ENCODE results near the gene SLC28A3.

SLC28A3 gene

DNA sequence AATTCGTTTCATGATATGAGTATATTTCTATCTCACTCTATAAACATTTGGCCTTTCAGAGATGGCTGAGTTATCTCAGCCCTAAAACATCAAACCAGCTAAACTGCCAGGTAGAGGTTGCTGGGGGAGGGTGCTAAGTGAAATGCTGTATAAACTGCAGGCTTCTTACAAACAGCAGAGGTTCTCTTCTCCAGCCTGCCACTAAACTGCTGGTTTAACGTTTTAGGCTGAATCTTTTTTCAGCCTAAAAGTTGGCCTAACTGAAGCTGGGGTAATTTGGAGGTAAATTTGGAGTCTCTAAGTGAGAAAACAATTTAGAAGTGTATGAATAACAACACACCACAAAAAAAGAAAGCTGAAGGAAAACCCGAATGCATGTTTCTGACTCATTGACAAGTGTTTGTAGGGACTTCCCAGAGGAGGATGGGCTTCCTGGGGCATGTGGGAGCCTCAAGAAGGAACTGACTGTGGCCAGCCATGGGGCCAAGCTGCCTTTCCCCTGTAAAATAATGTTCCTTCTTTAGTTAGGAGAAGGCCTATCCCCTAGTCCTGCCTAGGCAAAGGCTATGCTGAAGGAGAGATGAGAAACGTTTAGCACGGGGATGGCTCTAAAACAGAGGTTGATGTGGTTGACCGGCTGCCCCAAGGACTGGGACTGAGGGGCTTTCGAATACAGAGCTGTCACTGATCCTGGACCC, 44.3 kb downstream of the SLC28A3 start:
- no peak for DNase-seq

DNA sequence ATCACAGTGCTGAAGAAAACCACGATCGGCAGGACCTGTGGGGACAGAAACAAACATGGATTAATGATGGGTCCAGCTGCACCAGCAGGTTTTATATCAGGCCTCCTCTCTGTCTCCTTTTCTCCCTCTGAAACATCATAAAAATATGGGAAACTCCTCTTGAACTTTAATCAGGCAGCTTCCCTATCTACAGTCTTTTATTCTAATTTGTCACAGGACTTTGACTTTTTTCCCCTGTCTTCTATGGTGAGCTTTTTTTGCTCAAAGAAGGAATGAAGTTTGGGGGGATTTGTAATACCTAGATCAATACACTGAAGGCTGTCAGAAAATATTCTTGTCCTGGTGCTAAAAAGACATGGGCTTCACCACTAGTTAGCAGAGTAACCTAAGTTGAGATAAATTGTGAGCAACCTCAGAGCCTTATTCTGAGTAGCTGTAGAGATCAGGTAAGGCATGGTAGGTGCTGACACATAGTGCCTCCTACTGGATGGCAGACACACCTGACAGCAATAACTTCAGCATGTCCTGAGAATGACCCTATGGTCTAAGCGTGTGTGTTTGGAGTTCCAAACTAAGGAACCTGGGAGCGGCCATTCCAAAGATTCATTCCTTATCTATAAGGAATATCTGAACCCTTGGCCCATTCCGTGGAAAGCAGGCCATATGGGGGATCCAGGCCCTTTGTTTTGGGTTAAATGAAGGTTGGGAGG, 46.2 kb downstream of the SLC28A3 start:
- DNase-seq, result no peak

DNA sequence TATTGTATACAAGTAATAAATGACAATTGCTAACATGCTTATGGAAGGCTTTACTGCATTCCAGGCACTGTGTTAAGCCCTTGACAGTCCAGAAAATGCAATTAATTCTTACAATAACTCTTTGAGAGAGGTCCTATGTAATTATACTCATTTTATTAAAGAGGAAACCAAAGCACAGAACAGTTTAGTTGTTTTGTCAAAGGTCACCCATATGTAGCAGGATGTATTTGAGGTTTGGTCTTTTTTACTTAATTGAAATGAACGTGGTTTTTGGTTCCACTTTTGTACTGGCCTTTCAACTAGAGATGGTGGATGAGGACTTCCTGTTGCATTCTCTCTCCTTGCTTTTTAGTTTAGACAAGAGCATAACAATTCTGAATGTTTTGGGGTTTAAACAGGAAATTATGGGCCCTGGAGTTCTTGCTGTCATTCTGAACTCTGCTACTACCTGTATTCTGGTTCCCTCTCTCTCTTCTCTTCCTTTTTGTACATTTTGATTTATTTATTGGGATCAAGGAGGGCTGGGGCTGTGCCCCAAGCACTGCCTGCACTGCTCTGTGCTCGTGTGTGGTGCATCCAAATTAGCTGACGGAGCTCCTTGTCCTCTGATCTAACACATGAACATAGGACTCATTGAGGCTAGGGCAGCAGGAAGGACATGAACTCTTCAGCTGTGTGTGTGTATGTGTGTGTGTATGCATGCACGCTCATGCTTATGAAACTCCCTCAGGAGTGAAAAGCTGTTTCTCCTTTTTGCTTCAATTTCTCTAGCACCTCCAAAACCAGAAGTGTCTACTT, 47.4 kb downstream of the SLC28A3 start:
- DNase-seq, result no peak

DNA sequence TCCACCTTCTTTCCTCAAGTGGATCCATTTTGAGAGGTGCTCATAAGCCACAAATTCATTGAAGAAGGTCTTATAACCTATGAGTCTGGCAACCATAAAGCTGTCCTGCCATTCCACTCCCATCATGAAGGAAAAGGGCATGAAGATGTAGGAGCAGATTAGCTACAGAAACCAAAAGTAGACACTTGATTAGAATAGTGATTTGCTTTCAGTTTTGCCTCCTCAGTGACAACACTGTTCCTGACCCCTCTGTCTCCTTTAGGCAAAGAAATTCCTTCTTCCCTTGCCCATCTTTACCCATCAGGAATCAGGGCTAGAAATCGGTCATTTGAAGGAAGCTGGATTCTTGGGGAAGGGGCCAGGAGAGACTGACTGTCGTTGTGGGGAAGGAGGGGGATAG, 55.2 kb downstream of the SLC28A3 start:
- no peak for DNase-seq

DNA sequence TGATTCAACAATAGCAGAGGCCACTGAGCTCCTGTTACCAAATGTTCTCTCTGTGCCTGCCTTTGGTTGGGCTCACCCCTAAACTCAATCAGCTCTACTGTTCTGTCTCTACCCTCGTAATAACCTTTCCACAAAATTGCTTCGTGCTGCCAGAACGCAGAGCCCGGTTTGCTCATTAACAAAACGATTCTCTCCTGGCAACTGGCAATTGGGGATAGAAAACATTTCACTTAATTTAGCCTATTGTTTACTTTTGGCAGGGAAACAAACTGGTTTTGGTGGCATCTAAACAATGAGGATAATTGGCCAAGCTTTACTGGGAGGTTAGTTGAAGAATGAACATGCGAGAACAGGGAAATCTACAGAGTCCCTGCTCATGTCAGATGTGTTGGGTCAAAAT, 56.6 kb downstream of the SLC28A3 start:
- DNase-seq, result no peak

DNA sequence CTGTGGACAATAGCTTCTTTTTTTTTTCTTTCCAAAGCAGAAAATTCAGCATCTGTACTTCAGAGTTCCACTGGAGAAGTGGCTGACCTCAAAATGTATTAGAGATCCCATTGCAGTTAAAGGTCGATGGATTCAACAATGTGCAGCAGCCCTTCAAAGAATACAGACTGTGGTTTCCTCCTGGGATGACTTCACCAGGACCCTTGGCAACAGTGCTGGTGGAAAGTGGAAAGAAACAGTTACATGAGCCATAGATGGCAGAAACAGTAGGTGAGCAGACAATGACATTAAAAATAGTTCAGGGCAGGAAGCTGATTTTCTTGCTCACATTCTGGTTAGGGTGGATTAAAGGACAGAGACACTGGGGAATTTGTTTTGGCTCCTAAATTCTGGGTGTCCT, 62.4 kb downstream of the SLC28A3 start:
- DNase-seq, result no peak

DNA sequence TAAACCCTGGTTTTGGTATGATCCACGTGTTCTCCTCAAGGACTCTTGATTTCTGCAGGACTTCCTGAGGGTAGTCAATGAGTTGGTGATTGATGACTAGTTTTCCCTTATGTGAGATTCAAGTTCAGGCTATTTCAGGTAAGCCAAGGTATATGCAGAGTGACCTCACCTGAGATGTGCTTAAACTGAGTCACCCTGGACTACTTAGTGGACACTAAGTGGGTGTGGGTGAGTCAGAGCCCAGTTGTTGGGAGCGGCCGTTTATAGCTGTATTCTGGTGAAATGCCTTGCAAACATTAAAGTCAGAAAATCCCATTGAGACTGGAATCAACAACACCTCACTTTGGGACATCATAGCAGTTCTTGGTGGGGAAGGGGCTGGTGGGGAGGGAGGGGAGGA, 62.9 kb downstream of the SLC28A3 start:
- no peak for DNase-seq

DNA sequence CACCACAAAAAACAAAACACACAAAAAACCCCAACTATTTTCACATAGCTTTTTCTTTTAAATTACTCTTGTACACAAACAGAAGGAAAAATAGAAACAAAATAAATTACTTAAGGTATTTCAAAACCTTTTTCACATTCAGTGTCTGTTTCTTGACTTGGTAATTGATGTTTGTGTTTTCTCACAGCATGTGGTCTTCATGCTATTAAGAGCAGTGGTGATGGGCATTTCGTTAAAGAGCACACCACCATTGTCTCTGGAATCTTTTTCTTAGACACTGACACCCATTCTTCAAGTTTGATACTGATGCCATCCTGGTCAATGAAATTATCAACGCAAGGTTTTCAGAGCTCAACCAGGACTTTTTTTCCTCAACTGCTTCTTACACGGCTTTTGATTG, 63.8 kb downstream of the SLC28A3 start:
- DNase-seq, result no peak

DNA sequence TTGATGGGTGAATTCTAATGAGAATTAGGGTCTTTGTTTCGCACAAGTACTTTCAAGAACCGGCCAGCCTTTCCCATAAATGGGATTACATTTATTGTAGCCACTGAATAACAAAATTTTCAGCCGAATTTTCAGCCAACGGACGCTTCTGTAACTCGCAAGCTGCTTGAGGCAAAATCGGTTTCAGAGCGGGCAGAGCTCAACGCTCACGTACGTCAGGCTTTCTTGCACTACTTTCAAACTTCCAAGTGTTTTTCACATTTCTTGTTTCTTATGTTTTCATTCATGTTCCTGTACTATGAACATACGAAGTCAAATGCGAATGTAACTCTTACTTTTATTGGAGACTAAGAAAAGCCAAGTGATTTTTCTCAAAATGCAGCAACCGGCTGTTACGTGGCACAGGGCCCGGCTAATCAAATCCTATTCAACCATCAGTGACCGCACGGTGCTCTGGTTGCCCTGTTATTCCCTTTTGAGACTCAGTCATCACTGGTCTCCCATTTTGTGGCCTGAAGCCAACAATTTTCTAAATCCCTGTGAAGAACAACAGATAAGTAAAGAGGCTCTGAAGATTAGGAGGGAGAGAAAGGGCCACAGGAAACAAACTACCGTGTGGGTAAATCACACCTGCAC, 68.5 kb downstream of the SLC28A3 start:
- no peak for DNase-seq

DNA sequence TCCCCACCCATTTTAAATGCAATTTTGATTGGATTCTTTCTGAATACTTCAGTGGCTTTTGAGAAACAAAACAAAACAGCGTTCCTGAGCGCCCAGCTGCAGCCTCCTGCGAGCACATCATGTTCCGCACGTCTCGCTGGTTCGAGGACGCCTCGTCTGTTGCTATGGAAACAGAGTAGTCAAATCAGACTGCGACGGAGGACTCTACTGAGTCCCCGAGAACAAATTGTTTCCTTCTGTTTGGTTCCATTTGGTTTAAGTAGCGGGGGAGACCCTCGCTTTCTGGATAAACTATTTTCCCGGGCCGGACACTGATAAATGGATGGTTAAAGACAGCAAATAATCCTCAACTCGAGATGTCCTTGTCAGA, 69.0 kb downstream of the SLC28A3 start:
- DNase-seq, result no peak

DNA sequence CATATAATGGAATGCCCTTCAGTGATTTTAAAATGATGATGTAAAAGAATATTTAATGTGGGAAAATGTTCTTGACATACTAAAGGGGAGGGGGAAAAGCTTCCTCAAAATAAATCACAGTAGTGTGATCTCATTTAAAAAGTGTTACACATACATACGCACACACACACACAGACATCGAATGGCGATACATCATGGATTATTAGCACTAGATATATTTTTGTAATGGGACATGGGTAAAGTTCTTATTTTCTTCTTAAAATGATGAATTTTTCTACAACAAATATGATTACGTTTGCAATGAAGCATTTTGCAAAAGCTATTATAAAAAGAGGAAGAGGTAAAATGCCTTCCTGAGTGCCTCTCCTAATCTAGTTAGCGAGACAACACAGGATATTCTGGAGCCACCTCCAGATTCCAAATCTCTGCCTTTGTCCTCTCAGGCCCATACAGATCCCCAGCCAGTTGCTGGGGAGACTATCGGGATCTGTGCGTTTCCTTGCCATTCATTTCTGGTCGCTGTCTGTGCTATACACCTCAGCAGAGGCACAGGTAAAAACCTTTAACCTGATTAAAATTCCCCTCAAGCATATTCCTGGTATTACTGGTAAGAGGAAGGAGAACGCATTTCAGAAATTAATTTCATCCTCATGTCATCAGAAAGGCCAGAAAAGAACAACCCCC, 69.6 kb downstream of the SLC28A3 start:
- DNase-seq, result no peak

DNA sequence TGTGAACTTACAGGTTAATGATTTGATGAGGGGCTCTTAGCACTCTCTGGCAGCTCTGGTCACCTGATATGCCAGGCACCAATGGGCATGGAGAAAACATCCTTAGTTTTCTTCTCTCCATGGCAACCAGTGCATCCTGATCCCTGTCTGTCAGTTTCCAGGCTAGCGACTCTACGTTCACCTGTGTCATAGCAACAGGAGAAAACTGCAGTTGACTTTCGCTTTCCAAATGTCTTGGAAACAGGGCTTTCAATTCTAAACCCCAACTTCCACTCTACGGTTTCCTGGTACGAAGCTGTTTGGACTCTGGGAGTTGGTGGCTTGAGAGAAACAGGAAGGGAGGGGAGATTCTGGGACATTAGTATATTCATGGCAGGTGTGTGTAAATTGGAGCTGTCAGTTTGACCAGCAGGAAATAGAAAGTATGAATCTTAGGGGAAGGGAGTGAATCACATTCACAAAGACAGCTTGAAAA, 74.4 kb downstream of the SLC28A3 start:
- DNase-seq, result peak; percentile 70

DNA sequence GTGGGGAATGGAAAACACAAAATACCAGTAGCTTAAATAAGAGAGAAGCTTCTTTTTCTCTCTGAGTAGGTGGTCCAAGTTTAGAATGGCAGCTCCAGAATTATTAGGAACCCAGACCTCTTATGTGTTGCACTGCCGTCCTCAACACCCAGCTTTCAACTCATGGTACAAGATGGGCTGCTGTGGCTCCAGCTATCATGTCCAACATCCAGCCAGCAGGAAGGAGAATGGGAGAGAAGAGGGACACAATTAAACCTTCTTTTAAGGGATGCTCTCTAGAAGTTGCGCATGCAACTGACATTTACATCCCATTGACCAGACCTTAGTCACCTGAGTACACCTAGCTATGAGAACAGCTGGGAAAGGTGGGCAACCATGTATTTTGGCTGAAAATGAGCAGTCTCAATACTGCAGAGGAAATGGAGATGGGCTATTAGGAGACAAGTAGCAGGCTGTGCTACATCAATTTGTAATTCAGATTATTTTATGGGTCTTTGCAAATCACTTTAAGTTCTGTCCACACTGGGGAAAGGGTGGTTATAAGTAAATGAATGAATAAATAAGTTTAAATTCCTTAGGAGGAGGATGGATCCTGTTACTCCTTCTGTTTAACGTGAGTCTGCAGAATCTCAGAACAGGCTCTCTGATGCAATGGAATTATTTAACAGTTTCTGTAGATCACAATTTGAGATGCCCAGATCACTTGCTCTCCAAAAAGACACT, 76.1 kb downstream of the SLC28A3 start:
- DNase-seq, result no peak

DNA sequence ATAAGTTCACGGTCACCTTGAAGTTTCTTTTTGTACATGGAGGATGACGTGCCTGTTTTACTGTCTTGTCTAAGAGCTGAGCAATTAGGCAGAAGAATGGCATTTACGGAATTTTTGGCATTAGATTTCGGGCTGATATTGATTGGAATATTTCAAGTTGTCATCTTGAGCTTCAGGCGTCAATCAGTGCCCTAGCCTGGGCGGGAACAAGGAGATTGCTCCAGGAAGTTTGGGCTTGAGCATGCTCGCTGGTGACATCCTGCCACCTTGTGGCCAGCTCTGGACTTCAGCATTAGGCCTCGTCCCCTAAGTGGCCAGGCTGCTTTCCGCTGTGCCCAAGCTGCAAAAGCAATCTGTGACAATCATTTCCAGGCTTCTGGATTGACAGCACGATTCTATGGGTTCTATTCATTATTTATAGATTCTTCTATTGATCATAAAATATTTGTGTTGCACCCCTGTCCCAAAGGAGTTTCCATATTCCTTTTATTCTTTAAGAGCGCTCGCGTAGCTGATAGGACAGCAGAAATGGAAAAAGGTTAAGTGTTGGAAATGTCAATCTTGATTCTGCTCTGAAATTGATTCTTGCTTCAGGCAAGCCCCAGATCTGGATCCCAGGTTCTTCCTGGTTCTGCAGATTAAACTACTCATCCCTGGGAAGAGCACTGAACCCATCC, 79.3 kb downstream of the SLC28A3 start:
- DNase-seq, result peak; percentile 70

DNA sequence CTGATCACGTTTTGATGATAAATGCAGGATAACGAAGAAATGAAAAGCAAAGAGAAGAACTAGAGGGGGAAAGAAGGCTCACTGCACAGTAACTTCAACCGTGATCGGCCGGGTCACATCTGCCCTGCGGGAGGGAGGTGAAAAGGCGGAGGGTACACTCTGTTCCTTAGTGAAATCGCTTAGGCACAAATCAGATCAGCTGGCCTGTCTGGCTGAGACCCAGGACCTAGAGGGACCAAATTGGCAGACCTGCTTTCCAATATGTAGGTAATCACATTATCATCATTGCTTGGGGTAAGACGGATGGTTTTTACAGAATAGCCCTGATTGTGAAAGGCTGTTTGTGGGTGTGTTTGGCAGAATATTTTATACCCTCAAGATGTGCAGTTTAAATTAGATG, 82.2 kb downstream of the SLC28A3 start:
- DNase-seq, result no peak

DNA sequence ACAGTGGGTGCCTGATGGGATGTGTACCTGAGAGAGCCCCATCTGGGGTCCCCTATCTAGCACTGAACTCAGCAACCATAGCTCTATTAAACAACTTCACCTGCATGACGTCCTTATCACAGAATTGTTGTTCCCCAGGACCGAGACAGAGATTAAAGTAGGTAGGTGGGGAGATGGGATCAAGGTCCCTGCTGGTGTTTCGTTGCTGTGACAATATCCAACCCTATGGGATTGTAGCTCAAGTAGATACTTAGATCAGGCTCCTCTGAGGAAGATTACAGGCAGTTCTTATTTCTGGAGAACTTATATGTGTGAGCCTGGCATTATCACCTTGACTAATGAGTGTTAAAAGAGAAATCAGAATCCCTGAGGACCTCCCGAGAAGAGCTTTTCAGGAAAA, 84.9 kb downstream of the SLC28A3 start:
- no peak for DNase-seq

DNA sequence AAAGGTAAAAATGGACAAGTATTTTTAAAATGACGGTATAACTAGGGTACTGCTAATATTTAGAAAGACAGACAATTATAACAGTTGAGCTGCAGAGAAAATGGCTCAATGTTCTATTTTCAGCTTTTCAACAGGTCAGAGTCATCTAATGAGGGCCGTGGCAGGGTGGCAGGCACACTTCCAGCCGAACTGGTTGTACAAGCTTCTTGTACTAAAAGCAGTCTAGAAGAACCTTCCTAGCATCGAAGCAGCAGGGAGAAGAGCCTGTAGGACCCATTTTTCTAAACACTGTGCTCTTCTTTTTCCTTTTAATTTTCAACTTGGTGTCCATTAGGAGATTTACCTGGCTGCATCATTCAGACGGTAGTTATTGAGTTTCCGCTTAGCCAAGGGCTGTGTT, 85.6 kb downstream of the SLC28A3 start:
- DNase-seq, result no peak

DNA sequence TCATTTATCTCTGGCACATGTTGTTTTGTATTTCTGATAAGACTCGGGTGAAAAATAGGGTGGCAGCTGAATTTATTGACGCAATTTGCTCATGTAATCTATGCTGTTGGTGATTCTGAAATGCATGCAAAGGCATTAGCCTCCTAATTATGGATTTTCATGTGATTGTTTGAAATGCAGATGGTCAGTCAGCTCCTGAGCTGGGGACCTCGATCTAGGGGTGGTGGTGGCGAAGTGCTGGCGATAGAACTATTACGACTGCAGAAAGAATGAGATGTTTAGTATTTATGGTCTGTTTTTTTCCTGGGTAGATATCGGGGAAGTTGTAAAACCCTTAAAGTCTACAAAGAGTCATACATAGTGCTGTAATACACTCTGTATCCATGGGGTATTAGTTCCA, 88.6 kb downstream of the SLC28A3 start:
- no peak for DNase-seq

DNA sequence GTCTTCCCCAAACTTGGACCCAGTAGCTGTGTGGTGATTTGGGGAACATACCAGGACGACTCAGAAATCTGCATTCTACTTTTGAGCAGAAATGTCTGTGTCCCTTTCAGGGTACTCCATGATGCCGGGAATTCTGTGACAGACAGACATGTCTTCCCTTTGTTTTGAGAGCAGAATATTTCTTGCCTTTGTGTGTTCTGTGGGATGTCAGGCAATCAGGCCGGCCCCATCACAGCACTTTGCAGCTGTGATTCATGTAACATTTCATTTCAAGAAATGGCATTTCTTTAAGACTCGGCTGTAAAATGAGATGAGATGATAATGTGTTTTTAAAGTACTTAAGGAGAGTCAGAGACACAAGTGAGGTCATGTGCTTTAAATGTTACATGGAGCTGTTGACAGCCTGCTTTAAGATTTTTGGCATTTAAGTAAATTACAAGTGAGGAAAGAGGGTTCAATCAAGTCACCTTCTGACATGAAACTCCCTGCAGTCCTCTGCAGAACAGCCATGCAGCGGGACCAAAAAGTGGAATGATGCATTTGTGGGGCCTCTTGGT, 98.7 kb downstream of the SLC28A3 start:
- no peak for DNase-seq

DNA sequence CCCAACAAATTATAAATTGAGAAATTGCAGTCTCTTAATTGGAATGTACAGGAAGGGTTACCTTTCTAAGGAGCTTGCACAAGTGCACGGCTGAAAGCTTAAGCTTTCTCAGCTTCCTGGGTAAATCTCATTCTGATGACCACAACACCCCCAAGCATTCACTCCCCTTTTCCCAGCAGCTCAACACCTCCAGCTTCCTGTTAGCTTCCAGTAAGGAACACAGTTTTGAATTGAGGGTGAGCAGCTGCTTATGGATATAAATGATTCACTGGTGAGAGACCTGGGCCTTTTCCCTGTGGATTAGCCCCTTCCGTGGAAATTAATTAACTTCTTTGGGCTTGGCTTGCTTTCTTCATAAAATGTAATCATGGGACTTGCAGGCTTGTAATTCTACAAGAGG, 101.2 kb downstream of the SLC28A3 start:
- DNase-seq, result no peak

DNA sequence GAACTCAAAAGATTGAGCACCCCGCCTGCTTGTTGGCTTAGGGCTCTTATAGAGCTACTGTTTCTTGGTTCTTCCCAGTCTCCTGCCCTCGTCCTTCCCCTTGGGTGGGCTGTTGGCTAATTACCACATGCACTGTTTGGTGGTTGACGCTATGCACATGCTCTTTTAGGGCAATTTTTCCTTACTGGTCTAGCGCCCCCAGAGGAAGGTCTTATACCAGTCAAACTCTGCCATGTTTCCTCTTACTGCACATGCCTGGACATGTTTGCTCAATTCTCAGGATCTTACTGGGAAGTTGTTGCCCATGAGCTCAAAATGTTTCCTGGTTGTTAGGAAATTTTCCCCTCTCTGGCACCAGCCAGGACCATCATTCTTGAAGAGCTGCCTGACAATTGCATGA, 101.9 kb downstream of the SLC28A3 start:
- no peak for DNase-seq
